Activated naive CD8-positive, alpha-beta T cell treated with anti-CD3 and anti-CD28 coated beads, Interleukin-2, amount 10 ng/mL, durations not matched to agents 7 days and 5 days (primary cell): Measurements from ENCODE around the gene RHBDL3. TPM values are rescaled to one million over a fixed set of nuclear protein-coding genes. Genes with fewer than 3 reads are reported as not detected.

Experiments
- ATAC-seq: fragments of 150-1000 bp; cut with Tn5 transposase; one replicate; pipeline ENCODE4 v1.10.0; 2021; ENCODE audit warnings: low read depth, moderate library complexity
- POLR2A ChIA-PET: fragments of 350-600 bp; sonication (Branson Sonifier 250); formaldehyde crosslinking; loops from one replicate; lab custom pipeline; 2021; ENCODE audit warnings: antibody characterized with exemption; lab: Charles Lee
- DNase-seq: peaks from one replicate; pipeline ENCODE4 v3.0.0; 2021
- H3K27ac Mint-ChIP-seq: one replicate; pipeline ENCODE4 v1.8.0; 2022; ENCODE audit warnings: mild to moderate bottlenecking, mixed read lengths
- H3K27me3 Mint-ChIP-seq: one replicate; pipeline ENCODE4 v1.8.0; 2022; ENCODE audit warnings: mild to moderate bottlenecking, moderate library complexity, mixed read lengths
- H3K36me3 Mint-ChIP-seq: one replicate; pipeline ENCODE4 v1.8.0; 2021; ENCODE audit warnings: mild to moderate bottlenecking, mixed read lengths
- H3K4me1 Mint-ChIP-seq: one replicate; pipeline ENCODE4 v1.8.0; 2021; ENCODE audit warnings: mixed read lengths
- H3K4me3 Mint-ChIP-seq: one replicate; pipeline ENCODE4 v1.8.0; 2022; ENCODE audit warnings: mild to moderate bottlenecking, moderate library complexity, mixed read lengths
- H3K9me3 Mint-ChIP-seq: one replicate; pipeline ENCODE4 v1.8.0; 2021; ENCODE audit warnings: mixed read lengths
- total RNA-seq, 2 experiments: library from RNA; stranded (reverse); gene quantifications; one replicate each; pipeline ENCODE4 v1.2.3, GENCODE V29; 2021

Gene RHBDL3
- total RNA-seq, 2 experiments from 2014 or later, result 0.72 to 0.88 TPM

- ATAC-seq, result no peak
- no peak overlapping the region for H3K4me3 Mint-ChIP-seq
- no peaks in the 10 kb centered on the region for H3K9me3 Mint-ChIP-seq
- no peaks in the 10 kb centered on the region for H3K36me3 Mint-ChIP-seq
- no peaks in the 10 kb centered on the region for H3K4me1 Mint-ChIP-seq
- POLR2A ChIA-PET, result no interaction called here
- no peak for DNase-seq
- H3K27ac Mint-ChIP-seq, result no peak overlapping the region
- H3K27me3 Mint-ChIP-seq, result peaks cover 42% of the 10 kb centered on the region
These were observed 8.5 kb downstream of the RHBDL3 start for GRCh38 chr17:32274101-32274500.

GRCh38 chr17:32274643-32275042 lies 9.0 kb downstream of the RHBDL3 start:
- DNase-seq, result no peak
- H3K4me1 Mint-ChIP-seq, result no peaks in the 10 kb centered on the region
- ATAC-seq, result no peak
- H3K27me3 Mint-ChIP-seq, result peaks cover 37% of the 10 kb centered on the region
- H3K27ac Mint-ChIP-seq, result no peak overlapping the region
- H3K4me3 Mint-ChIP-seq, result no peak overlapping the region
- POLR2A ChIA-PET, result no interaction called here
- no peaks in the 10 kb centered on the region for H3K36me3 Mint-ChIP-seq
- no peaks in the 10 kb centered on the region for H3K9me3 Mint-ChIP-seq

DNA sequence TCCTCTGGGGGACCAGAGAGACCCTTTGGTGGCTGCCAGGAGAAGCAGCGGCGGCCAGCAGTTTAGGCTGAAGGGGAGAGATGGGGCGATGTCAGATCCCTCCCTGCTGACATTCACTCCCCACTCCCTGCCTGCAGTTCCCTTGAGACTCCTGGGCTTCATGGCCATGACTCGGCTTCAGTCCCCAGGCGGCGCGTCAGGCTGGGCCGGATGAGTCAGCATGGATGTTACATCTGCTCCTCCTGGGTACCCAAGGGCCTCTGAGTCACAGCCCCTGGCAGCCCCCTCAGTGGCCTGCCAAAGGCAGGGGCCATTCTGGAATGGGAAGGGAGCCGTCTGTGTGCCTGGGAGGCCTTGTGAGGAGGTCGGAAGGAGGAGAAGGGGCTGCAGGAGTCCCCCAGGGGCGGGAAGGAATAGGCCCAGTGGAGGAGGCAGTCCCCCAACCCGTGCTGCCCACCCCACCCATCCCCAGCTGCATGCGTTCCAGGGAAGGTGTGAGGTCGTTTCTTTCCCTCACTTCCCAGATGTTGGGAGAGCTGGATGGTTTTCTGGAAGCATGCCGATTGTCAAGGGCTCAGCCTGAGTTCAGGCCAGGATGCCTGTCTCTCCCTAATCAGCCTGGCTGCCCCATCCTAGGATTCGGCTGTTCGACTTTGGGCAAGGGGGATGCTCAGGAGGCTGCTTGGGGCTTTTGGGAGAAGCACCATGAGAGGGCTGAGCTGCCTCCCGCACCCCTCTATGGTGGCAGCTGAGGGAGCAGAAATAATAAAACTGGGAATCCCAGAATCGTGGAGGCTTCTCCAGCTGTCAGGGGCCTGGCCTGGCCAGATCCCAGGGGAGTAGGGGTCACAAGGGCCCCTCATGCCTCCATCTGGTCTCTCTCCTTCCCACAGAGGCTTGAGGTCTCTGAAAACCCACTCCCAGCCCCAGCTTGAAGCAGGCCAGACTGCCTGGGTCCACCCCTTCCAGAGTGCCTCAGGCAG lies 9.7 kb downstream of the RHBDL3 start:
- H3K36me3 Mint-ChIP-seq, result no peaks in the 10 kb centered on the region
- H3K27ac Mint-ChIP-seq, result no peak overlapping the region
- H3K4me3 Mint-ChIP-seq, result no peak overlapping the region
- POLR2A ChIA-PET, result no interaction called here
- H3K9me3 Mint-ChIP-seq, result no peaks in the 10 kb centered on the region
- no peak for DNase-seq
- no peak for ATAC-seq
- H3K4me1 Mint-ChIP-seq, result no peaks in the 10 kb centered on the region
- peaks cover 31% of the 10 kb centered on the region for H3K27me3 Mint-ChIP-seq

- H3K4me3 Mint-ChIP-seq, result no peak overlapping the region
- no peaks in the 10 kb centered on the region for H3K4me1 Mint-ChIP-seq
- DNase-seq, result no peak
- no peaks in the 10 kb centered on the region for H3K9me3 Mint-ChIP-seq
- no peaks in the 10 kb centered on the region for H3K36me3 Mint-ChIP-seq
- no peak for ATAC-seq
- H3K27ac Mint-ChIP-seq, result no peak overlapping the region
- H3K27me3 Mint-ChIP-seq, result peaks cover 25% of the 10 kb centered on the region
- POLR2A ChIA-PET, result no interaction called here
These were observed 10.6 kb downstream of the RHBDL3 start for GRCh38 chr17:32276171-32276601.

DNA sequence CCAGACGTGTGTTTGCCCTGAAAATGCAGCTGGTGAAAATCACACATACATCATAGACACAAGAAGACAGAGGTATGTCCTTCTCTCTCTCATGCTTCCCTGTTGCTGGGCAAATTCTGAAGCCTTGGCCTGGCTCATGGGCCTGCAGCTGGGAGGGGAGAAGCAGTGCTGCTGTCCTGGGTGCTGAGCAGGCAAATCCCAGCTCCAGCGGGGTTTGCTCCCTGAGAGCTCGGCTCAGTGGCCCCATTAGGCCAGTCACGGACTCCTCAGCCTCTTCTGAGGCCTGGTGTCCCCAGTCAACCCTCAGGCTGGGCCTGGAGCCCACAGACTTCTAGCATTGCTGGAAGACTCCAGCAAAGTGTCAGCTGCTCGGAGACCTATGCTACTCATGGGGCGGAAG lies 11.7 kb downstream of the RHBDL3 start:
- H3K27ac Mint-ChIP-seq, result no peak overlapping the region
- DNase-seq, result no peak
- no peaks in the 10 kb centered on the region for H3K4me1 Mint-ChIP-seq
- no peak overlapping the region for H3K4me3 Mint-ChIP-seq
- H3K9me3 Mint-ChIP-seq, result no peaks in the 10 kb centered on the region
- POLR2A ChIA-PET, result interaction anchor here (0.6 kb wide), 1 partner anchor 16 kb away, joined by 4 read pairs; no protein-coding TSS in a partner anchor
- no peaks in the 10 kb centered on the region for H3K36me3 Mint-ChIP-seq
- ATAC-seq, result no peak
- peaks cover 16% of the 10 kb centered on the region for H3K27me3 Mint-ChIP-seq

GRCh38 chr17:32278815-32279214 lies 13.2 kb downstream of the RHBDL3 start:
- no peak overlapping the region for H3K4me3 Mint-ChIP-seq
- no peaks in the 10 kb centered on the region for H3K9me3 Mint-ChIP-seq
- H3K27ac Mint-ChIP-seq, result no peak overlapping the region
- peaks cover 12% of the 10 kb centered on the region for H3K27me3 Mint-ChIP-seq
- H3K36me3 Mint-ChIP-seq, result no peaks in the 10 kb centered on the region
- H3K4me1 Mint-ChIP-seq, result no peaks in the 10 kb centered on the region
- ATAC-seq (no peak), DNase-seq (no peak)
- POLR2A ChIA-PET, result no interaction called here

GRCh38 chr17:32279891-32280716 lies 14.5 kb downstream of the RHBDL3 start:
- DNase-seq (no peak), ATAC-seq (no peak)
- H3K27ac Mint-ChIP-seq, result peak overlapping the region; percentile 32
- no peaks in the 10 kb centered on the region for H3K9me3 Mint-ChIP-seq
- H3K4me3 Mint-ChIP-seq, result no peak overlapping the region
- POLR2A ChIA-PET, result no interaction called here
- no peaks in the 10 kb centered on the region for H3K4me1 Mint-ChIP-seq
- peaks cover 8% of the 10 kb centered on the region for H3K27me3 Mint-ChIP-seq
- H3K36me3 Mint-ChIP-seq, result no peaks in the 10 kb centered on the region

GRCh38 chr17:32281011-32281451 lies 15.4 kb downstream of the RHBDL3 start:
- Mint-ChIP-seq H3K27ac (no peak overlapping the region), H3K9me3 (no peaks in the 10 kb centered on the region), H3K36me3 (no peaks in the 10 kb centered on the region), H3K4me3 (no peak overlapping the region), H3K4me1 (no peaks in the 10 kb centered on the region), H3K27me3 (peaks cover 11% of the 10 kb centered on the region)
- no peak for DNase-seq
- POLR2A ChIA-PET, result no interaction called here
- no peak for ATAC-seq

DNA sequence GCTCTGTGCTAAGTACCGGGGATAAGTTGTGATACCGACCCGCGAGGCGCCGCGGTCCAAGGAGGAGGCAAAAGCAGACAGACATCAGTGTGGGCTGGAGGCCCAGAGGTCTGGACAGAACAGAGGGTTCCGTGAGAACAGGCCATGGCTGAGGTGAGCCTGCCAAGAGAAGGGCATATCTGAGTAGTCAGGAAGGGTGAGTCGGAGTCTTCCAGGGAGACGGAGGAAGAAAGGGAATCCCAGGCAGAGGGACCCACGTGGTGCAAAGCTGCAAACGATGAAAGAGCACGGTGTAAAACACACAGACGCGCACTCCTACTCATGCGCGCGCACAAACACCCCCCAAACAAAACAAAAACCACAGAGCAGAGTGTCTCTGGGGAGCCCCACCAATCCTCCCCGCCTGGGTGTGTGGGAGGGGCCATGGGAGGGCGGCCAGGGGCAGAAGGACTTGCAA lies 18.1 kb downstream of the RHBDL3 start:
- no peak overlapping the region for H3K4me3 Mint-ChIP-seq
- ATAC-seq (no peak), DNase-seq (no peak)
- POLR2A ChIA-PET, result no interaction called here
- H3K4me1 Mint-ChIP-seq, result peaks cover under 1% of the 10 kb centered on the region
- no peaks in the 10 kb centered on the region for H3K9me3 Mint-ChIP-seq
- H3K36me3 Mint-ChIP-seq, result no peaks in the 10 kb centered on the region
- H3K27me3 Mint-ChIP-seq, result peaks cover 9% of the 10 kb centered on the region
- no peak overlapping the region for H3K27ac Mint-ChIP-seq

- Mint-ChIP-seq H3K9me3 (no peaks in the 10 kb centered on the region), H3K27ac (no peak overlapping the region), H3K36me3 (no peaks in the 10 kb centered on the region), H3K27me3 (peaks cover 9% of the 10 kb centered on the region), H3K4me1 (peaks cover 2% of the 10 kb centered on the region), H3K4me3 (no peak overlapping the region)
- DNase-seq (no peak), ATAC-seq (no peak)
- POLR2A ChIA-PET, result no interaction called here
These were observed 19.7 kb downstream of the RHBDL3 start for GRCh38 chr17:32285306-32285705.

DNA sequence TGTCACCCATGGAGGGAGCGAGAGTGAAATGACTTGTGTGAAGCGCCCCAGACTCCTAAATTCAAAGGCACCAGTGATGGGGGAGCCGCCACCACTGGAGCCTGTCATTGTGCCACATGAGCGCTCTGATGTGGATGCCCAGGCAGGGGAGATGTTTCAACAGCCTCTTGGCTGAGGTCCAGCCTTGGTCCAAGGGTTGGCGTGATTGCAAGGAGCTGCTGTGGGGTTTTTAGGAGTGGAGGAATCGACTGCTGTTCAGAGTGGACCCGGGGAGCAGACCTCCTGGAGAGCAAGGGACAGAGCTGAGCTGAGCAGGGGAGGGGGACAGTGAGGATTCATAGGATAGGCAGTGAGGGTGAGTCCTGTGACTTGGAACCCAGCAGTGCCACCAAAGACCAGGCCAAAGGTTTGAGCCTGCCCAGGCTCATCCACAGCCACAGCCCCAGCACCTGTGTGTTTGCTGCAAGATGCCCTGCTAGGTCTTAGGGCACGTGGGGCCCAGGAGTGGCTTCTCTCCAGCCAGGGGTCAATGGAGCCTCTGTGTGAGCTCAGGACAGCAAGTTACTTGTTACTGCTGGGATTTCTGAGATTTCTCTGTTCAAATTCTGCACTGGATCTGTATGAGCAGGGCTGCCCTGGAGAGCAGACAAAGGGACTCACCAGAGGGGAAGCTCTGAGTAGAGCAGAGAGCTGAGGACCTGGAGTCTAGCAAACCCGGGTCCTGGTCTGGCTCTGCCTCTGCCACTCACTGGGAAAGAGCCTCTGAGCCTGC lies 20.3 kb downstream of the RHBDL3 start:
- POLR2A ChIA-PET, result interaction anchor here (1.5 kb wide), 1 partner anchor 11 kb away, joined by 5 read pairs; no protein-coding TSS in a partner anchor
- peaks cover 7% of the 10 kb centered on the region for H3K27me3 Mint-ChIP-seq
- no peak for ATAC-seq
- DNase-seq, result no peak
- H3K4me3 Mint-ChIP-seq, result no peak overlapping the region
- H3K4me1 Mint-ChIP-seq, result peaks cover 2% of the 10 kb centered on the region
- H3K27ac Mint-ChIP-seq, result no peak overlapping the region
- H3K36me3 Mint-ChIP-seq, result no peaks in the 10 kb centered on the region
- no peaks in the 10 kb centered on the region for H3K9me3 Mint-ChIP-seq

DNA sequence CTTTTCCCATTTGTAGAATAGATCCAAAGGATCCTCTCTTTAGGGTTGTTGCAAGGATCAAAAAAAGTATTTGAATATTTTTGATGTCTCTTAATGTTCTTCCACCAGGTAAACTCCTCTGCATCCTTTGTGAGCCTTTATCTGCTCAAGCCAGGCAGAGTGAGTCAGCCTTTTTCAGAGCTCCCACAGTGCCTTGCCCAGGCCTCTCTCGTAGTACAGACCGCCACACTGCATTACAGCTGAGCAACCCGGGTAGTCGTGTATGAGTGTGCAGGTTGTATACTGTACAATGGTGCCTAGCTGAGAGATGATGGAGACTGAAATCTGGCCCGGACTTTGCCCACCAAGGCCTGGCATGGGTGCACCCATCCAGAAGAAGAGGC lies 20.9 kb downstream of the RHBDL3 start:
- Mint-ChIP-seq H3K27me3 (peaks cover 7% of the 10 kb centered on the region), H3K36me3 (no peaks in the 10 kb centered on the region), H3K27ac (no peak overlapping the region), H3K4me3 (no peak overlapping the region), H3K4me1 (peaks cover 2% of the 10 kb centered on the region), H3K9me3 (no peaks in the 10 kb centered on the region)
- no peak for ATAC-seq
- POLR2A ChIA-PET, result interaction anchor here (1.5 kb wide), 1 partner anchor 10 kb away, joined by 5 read pairs; no protein-coding TSS in a partner anchor
- DNase-seq, result no peak
